Cerebellar cortex (tissue), 1 donor: ENCODE data around the gene RAB28.

Source experiments
- DNase-seq: peaks from one replicate; pipeline ENCODE4 v3.0.0-alpha.2; 2015; ENCODE audit warnings: low spot score

The RAB28 gene

GRCh38 chr4:13509442-13509841 lies 25.3 kb upstream of the RAB28 start:
- no peak for DNase-seq

DNA sequence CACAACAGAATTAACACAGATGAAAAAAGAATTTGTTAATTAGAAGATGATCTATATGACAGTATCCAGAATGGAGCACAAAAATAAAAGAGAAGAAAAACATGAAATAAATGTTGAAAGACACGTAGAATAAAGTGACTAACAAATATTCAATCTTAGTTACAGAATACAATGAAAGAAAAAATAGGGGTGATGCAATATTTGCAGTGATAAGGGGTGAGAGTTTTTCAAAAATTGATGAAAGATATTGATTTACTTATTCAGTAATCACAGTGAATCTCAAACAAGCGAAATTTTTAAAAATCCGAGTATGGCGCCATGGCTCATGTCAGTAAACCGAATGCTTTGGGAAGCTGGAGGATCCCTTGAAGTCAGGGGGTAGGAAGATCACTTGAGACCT lies 20.2 kb upstream of the RAB28 start:
- no peak for DNase-seq

GRCh38 chr4:13498469-13498868 lies 14.3 kb upstream of the RAB28 start:
- DNase-seq, result no peak

DNA sequence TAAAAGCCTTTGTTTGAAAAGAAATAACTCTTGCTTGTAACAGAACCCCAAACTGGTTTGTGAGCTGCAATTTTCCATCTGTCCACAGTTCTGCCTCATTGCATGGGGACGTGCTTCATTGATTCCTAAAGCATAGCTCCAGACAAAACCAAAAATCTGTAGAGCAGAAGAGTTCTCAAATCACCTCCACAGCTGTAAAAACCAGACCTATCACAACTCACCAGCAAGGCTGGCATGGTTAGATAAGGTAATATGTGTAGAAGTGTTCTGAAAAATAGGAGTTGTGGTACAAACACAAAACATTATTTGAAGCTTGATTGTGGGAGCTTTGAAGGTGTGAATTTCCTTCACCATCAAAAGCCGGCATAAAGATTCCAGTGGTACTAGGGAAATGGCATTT lies 12.5 kb upstream of the RAB28 start:
- no peak for DNase-seq

GRCh38 chr4:13495753-13496152 lies 11.6 kb upstream of the RAB28 start:
- no peak for DNase-seq

DNA sequence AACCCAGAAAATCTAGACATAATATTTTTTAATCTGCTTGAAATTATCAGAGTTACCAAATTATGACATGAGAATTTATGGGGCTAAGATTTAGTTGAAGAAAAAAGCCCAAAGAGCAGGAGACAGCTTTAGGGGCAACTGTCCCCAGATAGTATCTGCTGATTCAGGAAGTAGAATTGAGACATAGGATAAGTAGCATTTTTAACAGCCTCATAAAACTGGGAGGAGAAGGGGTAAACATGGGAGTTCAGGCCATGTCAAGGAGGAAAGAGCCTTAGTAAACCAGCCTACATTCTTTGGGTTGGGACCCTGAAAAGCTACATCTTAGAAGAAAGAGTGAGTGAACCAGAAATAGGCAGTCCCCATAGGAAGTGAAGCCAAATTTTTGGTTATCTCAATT lies 9.7 kb upstream of the RAB28 start:
- DNase-seq, result no peak

GRCh38 chr4:13492747-13493146 lies 8.6 kb upstream of the RAB28 start:
- DNase-seq, result no peak

- peak; percentile 62 for DNase-seq
Observed at GRCh38 chr4:13484749-13485221, 645 bp upstream of the RAB28 start.

DNA sequence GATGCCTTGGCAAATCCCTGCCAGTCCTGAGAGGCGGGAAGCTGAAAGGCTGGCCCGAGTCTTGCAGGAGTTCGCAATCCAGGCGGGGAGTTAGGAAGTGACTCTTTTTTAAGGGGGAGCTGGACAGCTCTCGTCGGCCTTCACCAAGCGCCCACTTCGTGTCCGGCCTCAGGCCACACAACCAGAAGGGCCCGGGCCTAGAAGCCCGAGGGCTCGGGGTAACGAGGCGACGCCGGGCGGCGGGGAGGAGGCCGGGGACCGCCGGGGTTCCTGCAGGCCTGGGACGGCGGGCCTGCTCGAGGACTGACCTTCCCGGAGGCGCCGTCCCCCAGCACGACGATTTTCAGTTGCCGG lies 395 bp downstream of the RAB28 start:
- DNase-seq, result peak; percentile 68

- DNase-seq, result peak; percentile 19
Observed at GRCh38 chr4:13483136-13483767, 888 bp downstream of the RAB28 start.

DNA sequence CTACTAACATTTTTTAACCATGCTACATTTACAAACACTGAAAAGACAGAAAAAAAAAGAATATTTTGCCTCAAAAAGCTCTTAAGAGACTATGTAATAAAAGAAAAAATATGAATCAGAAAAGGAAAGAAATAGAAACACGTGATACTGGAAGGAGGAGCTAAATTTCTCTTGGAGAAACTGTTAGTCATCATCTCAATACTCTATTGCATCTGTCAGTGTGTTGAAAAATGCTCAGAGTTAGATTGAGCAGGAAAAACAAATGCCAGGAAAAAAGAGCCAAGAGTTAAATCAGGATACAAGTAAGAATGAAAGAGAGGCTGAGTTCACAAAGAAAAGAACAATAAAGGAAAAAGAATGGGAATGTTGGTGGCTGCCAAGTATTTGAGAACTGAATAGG lies 2.6 kb downstream of the RAB28 start:
- no peak for DNase-seq

DNA sequence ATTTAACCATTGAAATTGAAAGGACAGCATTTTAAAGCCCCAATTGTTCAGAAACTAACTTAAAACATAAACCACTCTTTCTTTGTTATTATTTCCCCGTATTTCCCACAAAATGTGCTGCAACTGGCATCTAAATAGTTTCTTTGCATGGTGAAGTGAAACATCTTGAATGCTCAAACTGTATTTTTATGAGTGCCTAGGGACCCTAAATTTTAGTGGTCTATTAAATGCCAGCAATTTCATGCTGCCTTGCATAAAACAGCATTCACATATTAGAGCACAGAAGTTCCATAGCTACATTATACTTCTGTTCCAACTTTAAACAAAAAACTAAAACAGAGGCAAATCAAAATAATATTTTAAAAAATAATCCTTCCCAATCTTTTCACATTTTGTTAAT lies 5.4 kb downstream of the RAB28 start:
- no peak for DNase-seq

GRCh38 chr4:13478131-13478530 lies 6.0 kb downstream of the RAB28 start:
- no peak for DNase-seq

DNA sequence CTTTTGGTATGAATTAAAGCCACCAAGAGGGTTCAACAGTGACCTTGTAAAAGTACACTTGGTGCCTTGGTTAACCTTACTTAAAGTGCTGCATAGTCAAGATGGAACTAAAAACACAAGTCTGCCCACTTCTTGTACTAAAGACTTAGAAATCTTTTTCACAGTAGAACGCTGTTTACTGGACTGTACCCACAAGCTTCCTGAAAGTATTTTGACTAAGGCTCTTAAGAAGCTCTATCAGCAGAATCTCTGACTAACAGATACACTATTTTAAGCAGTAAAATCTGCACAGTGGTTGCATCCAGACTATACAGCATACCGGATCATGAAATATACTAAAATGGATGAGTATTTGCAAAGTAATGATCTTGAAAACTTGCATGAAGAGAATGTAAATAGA lies 7.2 kb downstream of the RAB28 start:
- no peak for DNase-seq

DNA sequence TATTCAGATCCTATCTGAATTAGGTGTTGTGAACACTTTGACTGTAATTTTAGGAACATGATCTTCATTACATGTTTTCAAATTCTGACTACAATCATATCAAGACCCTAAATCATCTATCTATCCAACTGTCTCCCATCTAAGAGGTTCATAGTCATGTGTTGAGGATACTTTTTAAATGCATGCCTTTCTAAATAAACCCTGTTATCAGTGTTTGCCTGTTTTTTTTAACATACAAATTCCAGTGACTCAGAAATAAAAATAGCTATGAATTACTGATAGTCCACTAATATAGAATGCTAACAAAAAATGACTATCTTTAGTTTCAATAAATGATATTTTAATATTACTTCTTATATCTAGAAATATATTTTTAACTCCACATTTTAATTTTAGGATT lies 8.0 kb downstream of the RAB28 start:
- no peak for DNase-seq

GRCh38 chr4:13471400-13471799 lies 12.7 kb downstream of the RAB28 start:
- no peak for DNase-seq

DNA sequence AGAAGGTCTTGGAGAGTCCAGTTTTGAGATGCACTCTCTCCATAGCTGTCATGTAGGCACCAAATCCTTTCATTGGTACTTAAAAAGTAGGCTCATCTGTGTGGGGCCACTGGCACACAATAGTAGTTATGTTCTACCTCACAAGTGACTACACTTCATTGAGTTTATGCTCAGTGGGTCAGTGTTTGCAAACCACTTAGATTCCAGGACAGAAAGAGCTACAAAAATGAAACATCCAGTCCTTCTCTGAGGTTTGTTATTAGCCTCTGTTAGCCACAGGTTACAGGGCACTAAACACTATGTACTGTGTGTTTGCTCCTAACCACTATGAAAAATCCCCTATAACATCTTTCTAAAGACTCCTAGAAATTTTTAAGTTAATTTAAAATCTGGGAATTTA lies 13.8 kb downstream of the RAB28 start:
- DNase-seq, result no peak

- DNase-seq, result no peak
Observed at GRCh38 chr4:13464973-13465372, 19.2 kb downstream of the RAB28 start.

DNA sequence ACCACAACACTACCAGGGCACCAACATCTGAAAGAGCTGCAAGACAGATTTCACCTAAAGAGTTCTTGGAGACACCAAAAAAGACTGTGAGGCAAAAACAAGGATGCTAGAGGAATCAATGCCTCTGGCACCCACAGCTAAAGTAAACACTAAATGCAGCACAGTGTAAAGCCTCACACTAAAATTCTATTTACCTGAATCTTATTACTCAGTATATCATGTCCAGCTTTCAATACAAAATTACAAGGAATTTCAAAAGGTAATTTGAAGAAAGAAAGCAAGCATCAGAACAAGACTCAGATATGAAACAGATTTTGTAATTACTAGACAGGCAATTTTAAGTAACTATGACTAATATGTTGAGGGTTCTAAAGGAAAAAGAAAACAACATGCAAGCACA lies 19.6 kb downstream of the RAB28 start:
- DNase-seq, result no peak

DNA sequence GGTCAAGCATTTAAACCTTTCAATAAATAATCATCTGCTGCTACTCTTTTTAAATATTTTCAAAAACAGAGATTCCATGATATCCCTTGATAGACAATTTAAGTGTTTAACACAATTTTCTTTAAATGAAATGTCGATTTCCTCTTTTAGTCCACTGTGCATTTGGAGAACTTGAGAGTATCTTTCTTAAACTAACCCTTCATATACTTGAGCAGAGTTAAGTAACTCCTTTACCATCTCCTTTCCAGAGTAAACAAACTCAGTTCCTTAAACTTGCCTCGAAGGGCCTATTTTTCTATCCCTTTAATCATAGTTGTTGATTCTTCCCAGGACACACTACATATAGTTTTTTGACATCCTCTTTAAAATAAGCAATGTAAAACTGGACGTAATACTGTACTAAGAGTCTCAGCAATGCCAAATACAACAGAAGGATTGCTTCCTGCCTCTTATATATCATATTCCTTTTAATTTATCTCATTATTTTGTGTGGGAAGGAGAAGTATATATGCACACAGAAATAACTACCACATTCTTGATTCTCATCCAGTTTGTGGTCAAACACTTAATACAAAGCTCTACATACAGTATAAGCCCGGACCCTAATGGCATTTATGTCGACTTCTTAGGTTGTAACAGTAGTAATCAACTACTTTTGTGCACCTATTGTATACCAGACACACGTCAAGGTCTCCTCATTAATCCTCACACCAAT lies 22.8 kb downstream of the RAB28 start:
- no peak for DNase-seq

DNA sequence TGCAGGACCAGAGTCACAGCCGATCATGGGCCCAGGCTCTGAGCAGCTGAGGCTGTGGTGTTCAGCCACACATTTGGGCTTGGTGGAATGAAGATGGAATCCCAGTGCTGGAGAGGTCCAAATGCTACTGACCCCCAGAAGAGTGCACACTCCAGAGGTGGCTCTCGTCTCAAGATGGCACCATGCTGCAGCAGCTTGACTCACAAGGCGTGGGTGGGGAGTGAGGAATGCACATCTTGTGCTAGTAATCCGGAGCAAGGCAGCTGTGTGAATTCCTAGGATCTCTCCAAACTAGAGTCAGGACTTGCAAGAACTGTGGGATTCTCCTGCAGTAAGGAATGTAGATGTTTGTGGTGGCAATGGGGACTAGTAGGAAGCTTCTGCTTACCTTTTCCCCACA lies 28.7 kb downstream of the RAB28 start:
- no peak for DNase-seq

GRCh38 chr4:13454786-13455185 lies 29.4 kb downstream of the RAB28 start:
- DNase-seq, result no peak

DNA sequence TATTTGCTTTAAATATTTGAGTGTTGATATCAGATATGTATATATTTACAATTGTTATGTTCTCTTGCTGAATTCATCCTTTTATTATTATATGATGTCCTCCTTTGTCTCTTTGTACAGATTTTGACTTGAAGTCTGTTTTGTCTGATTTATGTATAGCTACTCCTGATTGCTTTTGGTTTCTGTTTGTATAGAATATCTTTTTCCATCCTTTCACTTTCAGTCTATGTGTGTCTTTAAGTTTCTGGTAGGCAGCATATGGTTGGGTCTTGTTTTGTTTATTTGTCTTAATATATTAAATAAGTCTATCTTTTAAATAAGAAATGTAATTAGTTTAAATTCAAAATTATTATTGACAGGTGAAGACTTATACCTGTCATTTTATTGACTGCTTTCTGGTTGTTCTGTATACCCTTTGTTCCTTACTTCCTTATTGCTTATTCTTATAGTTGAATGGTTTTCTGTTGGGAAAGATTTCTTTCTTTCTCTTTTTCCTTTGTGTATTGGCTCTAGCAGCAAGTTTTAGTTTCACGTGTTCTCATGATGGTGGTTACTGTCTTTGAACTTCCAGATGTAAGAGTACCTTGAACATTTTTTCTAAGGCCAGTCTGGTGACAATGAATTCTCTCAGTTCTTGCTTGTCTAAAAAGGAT lies 31.1 kb downstream of the RAB28 start:
- DNase-seq, result no peak

- DNase-seq, result no peak
Observed at GRCh38 chr4:13449590-13449989, 34.5 kb downstream of the RAB28 start.
